OCI-LY3 (cell line): ENCODE results near the gene DHRS11.
A peak's percentile ranks its signal among the peaks of the same experiment; 100 is the strongest.

Experiments used
- H2AFZ ChIP-seq: fragments of 200-600, 300-600 bp; shearing (Covaris generic); 2 replicates; pipeline ENCODE4 v1.6.0; 2014; ENCODE audit warnings: antibody characterized with exemption, low read depth, low read length
- H3K27ac ChIP-seq: fragments of 200-600, 300-600 bp; sonication (generic); 2 replicates; pipeline ENCODE4 v1.5.1; 2014; ENCODE audit warnings: mild to moderate bottlenecking, low read length, moderate library complexity, mixed read lengths
- H3K27me3 ChIP-seq: fragments of 200-600, 300-600 bp; sonication (generic); 2 replicates; pipeline ENCODE4 v1.6.1; 2014; ENCODE audit warnings: low read depth, low read length, mixed read lengths
- H3K36me3 ChIP-seq: fragments of 200-600, 300-600 bp; sonication (generic); replicated peaks from 2 replicates; pipeline ENCODE3; 2014; ENCODE audit warnings: low read depth, low read length, mixed read lengths
- H3K4me1 ChIP-seq: fragments of 300-600, 200-600 bp; sonication (generic); 2 replicates; pipeline ENCODE4 v1.6.1; 2014; ENCODE audit warnings: low read length, mixed read lengths
- H3K4me2 ChIP-seq: fragments of 200-600, 300-600 bp; sonication (generic); 2 replicates; pipeline ENCODE4 v1.6.1; 2014; ENCODE audit warnings: low read length, mixed read lengths
- H3K4me3 ChIP-seq: fragments of 300-600, 200-600 bp; sonication (generic); 2 replicates; pipeline ENCODE4 v1.5.1; 2014; ENCODE audit warnings: antibody characterized with exemption, mild to moderate bottlenecking, low read length, moderate library complexity
- H3K79me2 ChIP-seq: fragments of 300-600, 200-600 bp; shearing (Covaris generic); 2 replicates; pipeline ENCODE4 v1.6.1; 2014; ENCODE audit warnings: mild to moderate bottlenecking, low read length, mixed read lengths
- H3K9ac ChIP-seq: fragments of 300-600, 200-600 bp; shearing (Covaris generic); 2 replicates; pipeline ENCODE4 v1.6.0; 2014; ENCODE audit warnings: mild to moderate bottlenecking, low read length, moderate library complexity
- H3K9me3 ChIP-seq: fragments of 200-600, 300-600 bp; shearing (Covaris generic); 2 replicates; pipeline ENCODE4 v1.6.1; 2014; ENCODE audit warnings: low read length, mixed read lengths; ENCODE audit not compliant: insufficient read depth
- H4K20me1 ChIP-seq: fragments of 200-600, 300-600 bp; sonication (generic); 2 replicates; pipeline ENCODE4 v1.6.1; 2016; ENCODE audit warnings: low read length, mixed read lengths; ENCODE audit not compliant: insufficient read depth
- EZH2phosphoT487 ChIP-seq: fragments of 200-600 bp; shearing (Covaris generic); IDR thresholded peaks from 2 replicates; pipeline ENCODE4 v1.6.1; 2018; ENCODE audit warnings: antibody characterized with exemption, mixed run types, low read depth
- TF ChIP-seq, protein P1 (sequence below): fragments of 200-600, 300-600 bp; sonication (generic); IDR thresholded peaks from 2 replicates; pipeline ENCODE4 v1.5.1; 2014; ENCODE audit warnings: antibody characterized with exemption, low read length, low read depth

DHRS11 gene

DNA sequence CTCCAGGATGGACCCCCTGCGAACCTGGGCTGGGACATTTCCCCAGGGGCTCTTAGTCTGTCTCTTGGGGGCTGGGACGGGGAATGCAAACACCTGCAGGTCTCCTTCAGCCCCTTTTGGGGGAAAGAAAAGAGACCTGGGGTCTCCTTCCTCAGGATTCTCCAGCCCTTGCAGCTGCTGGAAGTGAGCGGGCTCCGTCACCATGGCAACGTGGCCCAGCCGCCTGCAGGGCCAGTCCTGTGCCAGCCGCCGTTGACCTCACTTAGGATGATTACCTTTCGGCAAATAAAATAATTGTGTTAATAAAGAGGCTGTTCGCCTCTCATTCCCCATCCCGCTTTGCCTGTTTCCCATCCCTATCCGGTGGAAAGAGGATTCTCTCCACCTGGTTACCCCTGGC, 35.4 kb downstream of the DHRS11 start:
- Histone ChIP-seq H3K4me2 (no peak overlapping the region), H3K9me3 (no peaks in the 10 kb centered on the region), H4K20me1 (no peaks in the 10 kb centered on the region), H3K27me3 (peaks cover 13% of the 10 kb centered on the region), H3K36me3 (no peaks in the 10 kb centered on the region), H3K4me3 (no peak overlapping the region), H3K9ac (no peak overlapping the region), H3K79me2 (no peaks in the 10 kb centered on the region), H3K4me1 (no peaks in the 10 kb centered on the region), H2AFZ (no peak overlapping the region), H3K27ac (no peak overlapping the region)
- TF ChIP-seq, protein P1, sequence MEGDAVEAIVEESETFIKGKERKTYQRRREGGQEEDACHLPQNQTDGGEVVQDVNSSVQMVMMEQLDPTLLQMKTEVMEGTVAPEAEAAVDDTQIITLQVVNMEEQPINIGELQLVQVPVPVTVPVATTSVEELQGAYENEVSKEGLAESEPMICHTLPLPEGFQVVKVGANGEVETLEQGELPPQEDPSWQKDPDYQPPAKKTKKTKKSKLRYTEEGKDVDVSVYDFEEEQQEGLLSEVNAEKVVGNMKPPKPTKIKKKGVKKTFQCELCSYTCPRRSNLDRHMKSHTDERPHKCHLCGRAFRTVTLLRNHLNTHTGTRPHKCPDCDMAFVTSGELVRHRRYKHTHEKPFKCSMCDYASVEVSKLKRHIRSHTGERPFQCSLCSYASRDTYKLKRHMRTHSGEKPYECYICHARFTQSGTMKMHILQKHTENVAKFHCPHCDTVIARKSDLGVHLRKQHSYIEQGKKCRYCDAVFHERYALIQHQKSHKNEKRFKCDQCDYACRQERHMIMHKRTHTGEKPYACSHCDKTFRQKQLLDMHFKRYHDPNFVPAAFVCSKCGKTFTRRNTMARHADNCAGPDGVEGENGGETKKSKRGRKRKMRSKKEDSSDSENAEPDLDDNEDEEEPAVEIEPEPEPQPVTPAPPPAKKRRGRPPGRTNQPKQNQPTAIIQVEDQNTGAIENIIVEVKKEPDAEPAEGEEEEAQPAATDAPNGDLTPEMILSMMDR = no peak
- TF ChIP-seq EZH2phosphoT487 = no peak

DNA sequence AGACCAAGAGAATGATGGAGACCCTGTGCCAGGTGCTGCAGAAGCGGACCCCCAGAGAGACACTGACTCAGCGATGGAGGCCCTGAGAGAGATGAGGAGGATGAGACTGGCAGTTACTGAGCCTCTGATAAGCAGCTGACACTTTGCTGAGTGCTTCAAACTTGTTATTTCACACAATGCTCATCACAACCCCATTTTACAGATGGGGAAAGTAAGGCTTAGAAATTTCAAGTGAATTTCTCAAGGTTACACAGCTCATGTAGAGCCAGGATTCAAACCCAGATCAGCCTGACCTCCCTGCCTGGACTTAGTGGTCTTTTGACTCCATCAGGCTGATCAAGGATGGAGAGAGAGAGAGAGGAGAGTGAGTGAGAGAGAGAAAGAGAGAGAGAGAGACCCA, 36.9 kb downstream of the DHRS11 start:
- Histone ChIP-seq H3K4me1 (no peaks in the 10 kb centered on the region), H3K36me3 (no peaks in the 10 kb centered on the region), H3K27me3 (peaks cover 26% of the 10 kb centered on the region), H4K20me1 (no peaks in the 10 kb centered on the region), H3K27ac (no peak overlapping the region), H3K9ac (no peak overlapping the region), H3K9me3 (no peaks in the 10 kb centered on the region), H3K4me3 (no peak overlapping the region), H3K4me2 (no peak overlapping the region), H2AFZ (no peak overlapping the region), H3K79me2 (no peaks in the 10 kb centered on the region)
- no peak for TF ChIP-seq EZH2phosphoT487
- TF ChIP-seq, protein P1 = no peak

DNA sequence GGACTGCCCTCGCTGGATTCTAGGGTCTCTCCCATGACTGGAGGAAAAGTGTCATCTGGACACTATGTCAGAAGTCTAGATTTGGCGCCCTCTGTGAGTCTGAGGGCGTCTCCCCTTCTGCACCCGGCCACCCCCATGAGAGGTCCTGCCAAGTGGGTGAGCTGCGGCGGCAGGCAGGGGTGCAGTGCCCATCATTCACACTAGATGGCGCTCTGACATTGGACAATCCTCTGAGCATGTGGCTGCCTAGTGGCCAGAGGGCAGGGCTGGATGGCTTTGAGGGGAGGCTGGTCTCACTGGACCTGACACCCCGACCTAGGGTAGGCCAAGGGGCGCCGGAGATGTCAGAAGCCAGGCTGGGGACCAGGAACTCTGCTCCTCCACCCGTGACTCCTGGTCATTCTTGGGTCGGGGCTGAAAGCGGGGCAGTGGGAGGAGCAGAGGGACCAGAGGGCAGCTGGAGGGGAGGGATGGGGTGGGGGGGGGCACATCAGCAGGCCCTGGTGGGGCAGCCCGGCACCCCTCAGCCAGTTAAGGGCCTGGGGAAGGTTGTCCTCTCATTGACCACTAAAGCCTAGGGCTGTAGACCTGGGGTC, 37.7 kb downstream of the DHRS11 start:
- H4K20me1 ChIP-seq = no peaks in the 10 kb centered on the region
- no peak overlapping the region for H3K27ac ChIP-seq
- H3K79me2 ChIP-seq = no peaks in the 10 kb centered on the region
- no peak overlapping the region for H3K4me2 ChIP-seq
- no peaks in the 10 kb centered on the region for H3K4me1 ChIP-seq
- no peak overlapping the region for H3K4me3 ChIP-seq
- H3K36me3 ChIP-seq = no peaks in the 10 kb centered on the region
- no peaks in the 10 kb centered on the region for H3K9me3 ChIP-seq
- no peak for TF ChIP-seq EZH2phosphoT487
- TF ChIP-seq, protein P1 = peak; percentile 92
- H2AFZ ChIP-seq = no peak overlapping the region
- peaks cover 34% of the 10 kb centered on the region for H3K27me3 ChIP-seq
- H3K9ac ChIP-seq = no peak overlapping the region

DNA sequence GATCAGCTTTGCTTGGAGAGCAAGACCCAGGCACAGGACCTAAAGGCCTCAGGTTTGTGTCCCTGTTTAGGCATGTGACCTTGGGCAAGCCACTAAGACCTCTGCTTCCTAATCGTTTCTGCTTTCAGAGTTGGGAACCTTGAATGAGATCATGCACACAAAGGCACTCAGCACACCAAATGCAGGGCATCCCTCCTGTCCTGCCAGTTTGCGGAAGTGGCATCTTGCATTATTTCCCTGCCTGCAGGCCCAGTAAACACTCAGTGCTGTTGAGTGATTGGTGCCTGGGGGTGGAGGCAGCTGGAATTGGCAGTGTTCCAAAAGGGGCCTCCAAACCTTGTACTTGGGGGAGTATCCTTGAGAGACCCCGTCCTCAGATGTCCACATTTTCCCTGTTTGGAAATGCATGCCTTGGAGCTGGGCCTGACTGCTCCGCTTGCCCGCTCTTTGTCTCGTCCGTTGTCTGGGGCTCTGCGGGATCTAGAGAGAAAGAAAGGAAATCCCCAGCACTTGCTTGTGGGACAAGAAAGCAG, 38.4 kb downstream of the DHRS11 start:
- H2AFZ ChIP-seq = no peak overlapping the region
- H3K27ac ChIP-seq = no peak overlapping the region
- no peaks in the 10 kb centered on the region for H3K9me3 ChIP-seq
- no peaks in the 10 kb centered on the region for H3K79me2 ChIP-seq
- H3K4me2 ChIP-seq = no peak overlapping the region
- TF ChIP-seq, protein P1 = no peak
- no peak for TF ChIP-seq EZH2phosphoT487
- H3K9ac ChIP-seq = no peak overlapping the region
- H3K4me1 ChIP-seq = no peaks in the 10 kb centered on the region
- H3K27me3 ChIP-seq = peaks cover 41% of the 10 kb centered on the region
- no peaks in the 10 kb centered on the region for H4K20me1 ChIP-seq
- no peak overlapping the region for H3K4me3 ChIP-seq
- H3K36me3 ChIP-seq = no peaks in the 10 kb centered on the region
